C4-2B (cell line): ENCODE results near the gene CDK6.

Source experiments
- ZFX ChIP-seq: fragments of 450-650 bp; IDR thresholded peaks from 2 replicates; pipeline ENCODE4 v1.6.1; 2017
- TF ChIP-seq, protein P1 (sequence below): fragments of 450-650 bp; conservative IDR thresholded peaks from 2 replicates; pipeline ENCODE4 v1.5.1; 2017; ENCODE audit warnings: mild to moderate bottlenecking

DNA sequence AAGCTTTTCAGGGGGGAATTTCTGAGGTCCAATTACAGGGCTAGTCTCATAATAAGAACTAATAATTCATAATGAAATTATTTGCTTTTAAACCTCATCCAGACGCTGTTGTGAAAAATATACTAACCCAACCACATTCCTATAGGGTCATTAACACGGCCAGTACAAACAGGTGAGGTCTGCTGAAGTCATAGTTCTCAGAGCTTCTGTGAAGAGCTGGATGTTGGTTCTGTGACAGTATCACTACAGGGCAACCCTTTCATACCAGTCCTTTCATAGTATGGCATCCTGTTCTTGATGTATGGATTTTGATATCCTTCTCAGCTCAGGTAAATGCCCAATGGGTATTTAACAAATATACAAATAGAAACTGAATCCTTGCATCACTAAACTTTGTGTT lies 183.8 kb downstream of the CDK6 start:
- TF ChIP-seq, protein P1, sequence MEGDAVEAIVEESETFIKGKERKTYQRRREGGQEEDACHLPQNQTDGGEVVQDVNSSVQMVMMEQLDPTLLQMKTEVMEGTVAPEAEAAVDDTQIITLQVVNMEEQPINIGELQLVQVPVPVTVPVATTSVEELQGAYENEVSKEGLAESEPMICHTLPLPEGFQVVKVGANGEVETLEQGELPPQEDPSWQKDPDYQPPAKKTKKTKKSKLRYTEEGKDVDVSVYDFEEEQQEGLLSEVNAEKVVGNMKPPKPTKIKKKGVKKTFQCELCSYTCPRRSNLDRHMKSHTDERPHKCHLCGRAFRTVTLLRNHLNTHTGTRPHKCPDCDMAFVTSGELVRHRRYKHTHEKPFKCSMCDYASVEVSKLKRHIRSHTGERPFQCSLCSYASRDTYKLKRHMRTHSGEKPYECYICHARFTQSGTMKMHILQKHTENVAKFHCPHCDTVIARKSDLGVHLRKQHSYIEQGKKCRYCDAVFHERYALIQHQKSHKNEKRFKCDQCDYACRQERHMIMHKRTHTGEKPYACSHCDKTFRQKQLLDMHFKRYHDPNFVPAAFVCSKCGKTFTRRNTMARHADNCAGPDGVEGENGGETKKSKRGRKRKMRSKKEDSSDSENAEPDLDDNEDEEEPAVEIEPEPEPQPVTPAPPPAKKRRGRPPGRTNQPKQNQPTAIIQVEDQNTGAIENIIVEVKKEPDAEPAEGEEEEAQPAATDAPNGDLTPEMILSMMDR, result no peak
- no peak for TF ChIP-seq ZFX
